Stimulated activated CD8-positive, alpha-beta memory T cell treated with anti-CD3 and anti-CD28 coated beads, Interleukin-2, amount 100 ng/mL, for 1 hour (primary cell): Measurements from ENCODE around the gene SPATA21.
"Not testable (repeated sequence)": the region's sequence is repeated elsewhere in the genome, so short reads cannot be mapped to it uniquely, and the experiment has no call there.

Source experiments
- DNase-seq, 2 donors: peaks; one replicate each; pipeline ENCODE4 v3.0.0-alpha.2; 2020; ENCODE audit warnings: low read depth in 2 of 2

SPATA21 gene, protein sequence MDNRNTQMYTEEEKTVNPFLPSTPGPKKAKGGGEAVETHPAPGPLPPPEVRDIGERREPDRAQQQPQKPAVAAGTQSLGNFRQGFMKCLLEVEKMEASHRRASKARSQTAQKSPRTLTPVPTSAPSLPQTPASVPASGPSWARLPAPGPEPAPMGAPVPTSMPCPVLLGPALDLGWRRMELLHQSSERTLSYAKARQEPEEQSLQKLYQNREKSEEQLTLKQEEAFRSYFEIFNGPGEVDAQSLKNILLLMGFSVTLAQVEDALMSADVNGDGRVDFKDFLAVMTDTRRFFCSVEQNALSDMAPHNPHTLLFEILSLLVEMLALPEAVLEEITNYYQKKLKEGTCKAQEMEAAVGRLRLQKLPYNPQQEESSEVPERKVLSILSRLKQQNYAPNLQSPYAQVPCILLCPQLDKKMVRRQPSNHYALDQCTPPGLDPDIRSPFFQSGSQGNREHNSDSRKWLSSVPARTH

DNA sequence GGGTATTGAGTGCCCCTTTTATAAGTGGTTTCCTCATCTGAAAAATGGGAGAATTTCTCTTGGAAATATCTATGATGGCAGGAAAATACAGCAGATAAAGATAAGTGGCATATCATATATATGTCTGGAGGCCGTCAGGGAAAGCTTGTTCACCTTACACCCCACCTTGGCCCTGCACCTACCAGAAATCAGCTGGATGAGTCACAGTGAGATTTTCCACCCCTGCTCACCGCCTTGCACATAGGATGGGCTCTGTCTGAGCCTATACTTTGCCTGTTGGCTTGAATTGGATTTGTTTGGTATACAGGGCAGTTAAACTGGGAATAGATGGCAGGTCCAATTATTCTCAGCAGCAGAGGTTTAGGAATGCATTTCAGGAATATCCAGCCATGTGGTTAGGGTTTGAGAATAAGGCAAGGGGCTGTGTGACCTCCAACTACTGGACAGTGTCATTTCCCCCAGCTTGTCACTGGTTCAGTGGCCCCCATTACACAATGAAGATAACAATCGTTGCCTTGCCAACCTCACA lies at the start of gene SPATA21:
Gene SPATA21, minus strand, starts transcription at position 479 of the 529 bp plus-strand sequence. CDS start 6,053 bp downstream, outside the sequence.
- DNase-seq: no peak

DNA sequence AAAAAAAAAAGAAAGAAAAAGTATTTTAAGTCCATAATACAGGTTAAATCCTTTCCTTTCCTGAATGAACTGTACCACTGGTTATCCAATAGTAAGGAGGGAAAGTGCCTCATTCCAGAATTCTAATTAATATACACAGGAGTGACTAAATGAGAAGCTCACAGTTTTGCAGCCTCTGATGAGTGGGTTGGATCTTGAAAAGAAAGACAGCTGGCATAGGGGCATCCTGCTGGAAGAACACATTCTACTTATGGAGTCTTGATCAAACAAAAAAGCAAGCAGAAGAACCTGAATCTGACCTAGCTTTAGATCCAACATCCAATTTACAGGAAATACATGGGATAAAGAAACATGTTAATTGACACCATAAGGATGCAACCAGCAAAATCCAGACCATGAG lies 49.8 kb upstream of the SPATA21 start:
- DNase-seq: not testable (repeated sequence)

DNA sequence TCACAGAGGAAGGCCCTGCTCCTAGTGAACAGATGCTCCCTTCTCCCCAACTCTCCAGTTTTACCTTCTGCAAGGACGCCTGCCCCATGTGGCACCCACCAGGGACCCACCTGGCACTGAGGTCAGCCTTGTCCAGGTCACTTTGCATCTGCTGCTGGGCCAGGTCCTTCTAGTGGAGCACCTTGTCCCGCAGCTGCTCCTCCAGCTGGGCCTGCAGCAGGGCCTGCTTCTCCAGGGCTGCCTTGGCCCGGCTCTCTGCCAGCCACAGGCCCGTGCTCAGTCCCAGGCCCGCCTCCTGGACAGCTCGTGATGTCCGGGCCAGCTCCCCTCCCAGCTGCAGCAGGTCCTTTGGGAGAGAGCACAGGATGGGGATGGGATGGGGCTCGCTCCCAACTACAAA lies 49.1 kb upstream of the SPATA21 start:
- not testable (repeated sequence) for DNase-seq

DNA sequence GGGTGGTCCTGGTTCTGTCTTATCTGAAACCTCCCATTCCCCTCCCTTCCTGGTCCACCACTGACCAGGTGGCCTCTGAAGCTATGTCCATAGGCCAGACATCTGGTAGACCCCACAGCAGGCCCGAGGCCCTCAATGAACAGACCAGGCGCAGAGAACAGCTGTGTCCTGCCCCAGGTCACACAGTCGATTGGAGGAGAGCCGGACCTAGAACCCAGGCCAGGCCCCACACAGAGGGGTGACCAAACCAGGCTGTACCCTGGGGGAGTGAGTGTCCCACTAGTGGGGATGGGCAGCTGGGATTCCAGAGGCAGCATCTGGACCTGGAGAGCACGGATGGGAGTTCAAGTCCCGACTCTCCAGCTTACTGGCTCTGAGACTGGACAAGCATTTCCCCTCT lies 47.7 kb upstream of the SPATA21 start:
- no peak for DNase-seq

DNA sequence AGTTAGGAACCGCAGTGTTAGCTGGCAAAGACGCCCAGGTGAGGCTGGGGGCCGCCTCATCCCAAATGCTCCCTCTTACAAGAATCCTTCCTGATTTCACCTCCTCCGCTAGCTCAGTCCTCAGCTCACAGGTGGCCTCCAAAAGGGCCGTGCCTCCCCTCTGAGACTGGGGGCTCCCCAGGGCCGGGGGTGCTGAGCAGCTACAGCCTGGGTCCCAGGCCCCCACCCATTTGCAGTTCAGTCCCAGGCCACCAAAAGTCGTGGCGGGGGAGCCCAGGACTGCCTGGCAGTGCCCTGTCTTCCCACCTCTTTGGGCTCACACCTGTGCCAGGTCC lies 47.2 kb upstream of the SPATA21 start:
- no peak for DNase-seq

DNA sequence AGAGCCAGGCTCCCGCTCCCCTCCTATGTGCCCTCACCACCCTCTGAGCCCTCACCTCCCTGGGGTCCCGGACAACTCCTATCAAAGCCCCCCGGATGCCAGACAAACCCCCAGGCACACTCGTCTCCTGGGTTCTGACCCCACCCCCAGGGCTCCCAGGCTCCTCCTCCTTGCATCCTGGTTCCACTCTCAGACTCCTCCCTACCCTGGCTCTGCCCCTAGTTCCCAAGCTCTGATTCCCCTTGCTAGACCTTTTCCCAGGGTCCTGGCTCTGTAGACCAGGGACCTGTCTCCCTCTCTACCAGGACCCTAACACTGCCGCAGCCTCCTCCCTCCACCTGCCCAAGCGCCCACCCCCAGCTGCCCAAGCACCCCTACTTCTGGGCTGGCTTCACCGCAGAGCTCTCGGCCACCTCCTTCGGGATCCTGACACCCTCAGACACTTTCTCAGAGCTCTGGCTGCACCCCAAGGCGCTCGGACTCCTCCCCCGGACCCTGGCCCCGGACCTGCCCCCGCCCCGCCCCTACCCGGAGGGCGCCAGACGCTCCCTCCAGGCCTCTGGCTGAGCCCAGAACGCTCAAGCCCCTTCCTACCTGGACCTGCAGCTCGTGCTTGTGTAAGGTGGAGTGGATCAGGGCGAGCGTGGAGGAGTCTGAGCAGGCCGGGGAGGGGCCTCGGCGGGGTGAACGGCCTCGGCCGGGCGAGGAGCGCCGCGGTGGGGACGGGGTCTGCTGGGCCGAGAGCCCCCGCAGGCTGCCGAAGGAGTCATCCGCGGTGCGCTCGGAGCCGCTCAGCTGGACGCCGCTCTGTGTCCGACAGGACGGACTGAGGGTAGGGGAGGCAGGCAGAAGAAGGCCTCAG lies 46.6 kb upstream of the SPATA21 start:
- not testable (repeated sequence) for DNase-seq

DNA sequence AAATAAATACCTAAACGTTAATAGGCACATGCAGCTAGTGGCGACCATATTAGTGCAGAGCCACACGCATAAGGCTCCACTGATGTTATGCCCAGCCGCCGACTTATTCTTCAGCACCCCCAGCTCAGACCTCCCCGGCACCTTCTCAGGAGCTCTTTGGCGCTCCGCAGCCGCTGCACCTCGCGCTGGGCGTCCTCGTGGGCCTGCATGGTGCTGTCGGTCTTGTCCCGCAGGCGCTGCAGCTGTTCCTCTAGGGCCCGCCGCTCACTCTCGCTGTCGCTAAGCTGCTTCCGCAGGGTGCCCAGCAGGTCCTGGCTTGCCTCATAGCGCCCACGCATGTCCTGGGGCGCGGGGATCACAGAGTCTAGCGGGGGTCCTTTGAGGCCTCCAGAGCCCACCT lies 45.9 kb upstream of the SPATA21 start:
- not testable (repeated sequence) for DNase-seq

DNA sequence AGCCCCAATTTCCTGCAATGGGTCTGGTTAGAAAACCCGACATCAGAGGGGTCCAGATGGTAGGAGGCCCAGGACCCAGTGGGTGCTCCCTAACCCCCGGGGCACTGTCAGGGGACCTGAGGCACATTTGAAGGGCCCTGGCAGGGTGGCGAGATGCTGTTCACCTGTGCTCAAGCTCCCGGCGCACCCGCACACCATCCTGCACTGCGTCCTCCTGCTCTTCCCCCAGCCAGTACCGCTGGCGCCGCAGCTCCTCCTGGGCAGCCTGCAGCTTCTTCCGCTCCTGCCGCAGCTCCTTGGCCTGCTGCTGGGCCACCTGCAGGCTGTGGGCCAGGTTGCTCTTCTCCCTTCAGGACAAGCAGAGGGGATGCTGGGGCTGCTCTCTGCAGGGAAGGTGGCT lies 40.9 kb upstream of the SPATA21 start:
- DNase-seq: no peak

DNA sequence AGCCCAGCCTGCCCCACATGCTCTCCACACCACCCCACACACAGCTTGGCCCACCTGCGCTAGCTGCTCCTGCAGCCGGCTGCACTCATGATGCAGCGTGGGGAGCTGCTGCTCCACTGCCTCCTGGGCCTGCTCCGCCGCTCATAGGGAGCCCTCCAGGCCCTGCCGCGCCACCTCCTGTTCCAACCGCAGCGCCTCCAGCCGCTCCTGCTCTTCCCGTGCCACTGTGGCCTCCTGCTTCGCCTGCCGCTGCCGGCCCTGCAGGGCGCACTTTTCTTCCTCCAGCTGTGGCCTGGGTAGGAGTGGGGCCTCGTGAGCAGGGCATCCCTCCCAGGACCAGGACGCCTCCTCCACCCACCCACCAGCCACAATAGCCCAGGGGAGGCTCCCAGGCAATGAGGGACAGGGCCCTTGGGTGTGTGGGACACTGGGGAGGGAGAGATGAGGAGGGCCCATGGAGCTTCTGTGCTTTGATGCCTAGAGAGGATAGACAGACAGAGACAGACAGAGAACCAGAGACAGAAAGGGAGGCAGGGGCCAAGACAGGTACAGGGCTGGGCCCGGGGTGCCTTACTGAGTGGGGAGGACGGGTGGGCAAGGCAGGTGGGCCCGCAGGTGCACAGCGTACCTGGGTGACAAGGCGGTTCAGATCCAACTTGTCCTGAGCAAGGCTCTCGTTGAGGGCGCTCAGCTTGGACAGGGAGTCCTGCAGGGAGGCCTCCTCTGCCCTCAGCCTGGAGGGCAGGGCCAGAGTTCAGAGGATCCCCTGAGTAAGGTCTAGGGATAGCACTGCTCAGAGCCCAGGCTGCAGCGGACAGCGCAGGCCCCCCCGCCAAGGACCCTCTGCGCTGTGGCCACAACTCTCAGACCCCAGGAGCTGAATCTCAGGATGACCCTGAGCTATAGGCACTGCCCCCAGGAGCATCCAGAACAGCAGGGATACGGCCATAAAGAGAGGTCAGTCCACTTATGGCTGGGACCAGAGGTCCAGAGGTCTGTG lies 38.8 kb upstream of the SPATA21 start:
- not testable (repeated sequence) for DNase-seq

DNA sequence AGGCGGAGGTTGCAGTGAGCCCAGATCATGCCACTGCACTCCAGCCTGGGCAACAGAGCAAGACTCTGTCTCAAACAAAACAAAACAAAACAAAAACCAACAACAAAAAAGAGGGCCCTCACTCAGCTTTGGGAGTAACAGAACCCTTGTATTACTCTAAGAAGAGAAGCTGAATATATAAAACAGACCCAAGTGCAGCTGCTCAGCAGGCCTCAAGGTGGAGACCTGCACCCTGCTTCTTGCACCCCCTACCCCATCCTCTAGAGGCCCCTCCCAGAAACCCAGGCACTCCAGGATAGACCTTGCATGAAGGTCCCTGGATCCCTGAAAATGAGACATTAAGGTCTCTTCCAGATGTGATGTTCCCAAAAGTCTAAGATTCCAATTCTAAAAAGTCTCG lies 37.7 kb upstream of the SPATA21 start:
- not testable (repeated sequence) for DNase-seq

DNA sequence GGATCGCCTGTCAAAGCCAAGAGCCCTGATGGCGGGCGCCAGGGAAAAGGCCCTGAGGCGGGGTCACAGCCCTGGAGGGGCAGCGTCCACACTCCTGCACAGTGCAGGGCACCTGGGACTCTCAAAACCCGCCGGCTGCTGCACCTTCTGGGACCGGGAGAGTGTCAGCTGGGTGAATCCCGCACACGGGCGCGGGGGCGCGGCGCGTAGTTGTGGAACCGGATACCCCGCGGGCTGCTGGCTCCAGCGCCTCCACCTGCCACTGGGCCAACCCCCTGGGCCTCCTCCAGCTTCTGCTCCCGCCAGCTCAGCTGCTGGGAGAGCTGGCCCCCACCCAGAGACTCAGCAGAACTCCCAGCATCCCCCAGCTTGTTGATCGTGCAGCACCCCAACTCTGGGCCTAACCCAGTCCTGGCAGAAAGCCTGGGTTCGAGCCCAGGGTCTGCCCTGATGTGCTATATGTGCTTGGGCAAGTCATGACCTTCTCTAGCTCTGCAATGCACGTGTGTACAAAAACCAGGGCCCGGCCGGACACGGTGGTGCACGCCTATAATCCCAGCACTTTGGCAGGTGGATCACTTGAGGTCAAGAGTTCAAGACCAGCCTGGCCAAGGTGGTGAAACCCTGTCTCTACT lies 37.1 kb upstream of the SPATA21 start:
- no peak for DNase-seq

DNA sequence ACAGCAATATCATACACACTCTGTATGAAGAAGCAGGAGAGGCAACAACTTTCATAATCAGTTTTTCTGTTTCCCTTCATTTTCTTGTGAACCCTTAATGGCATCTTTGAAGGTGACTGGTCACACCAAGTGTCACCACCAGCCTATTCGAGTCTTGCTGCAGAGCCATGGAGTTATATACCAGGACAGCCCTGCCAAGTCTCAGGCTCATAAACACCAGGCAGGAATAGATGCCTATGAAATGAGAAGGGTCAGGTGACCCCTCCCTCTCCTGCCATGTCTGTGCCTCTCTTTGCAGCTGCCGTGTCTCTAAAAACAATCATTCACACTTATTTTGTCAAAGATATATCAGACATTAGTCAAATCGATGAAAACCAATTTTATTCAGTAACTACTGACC lies 31.3 kb upstream of the SPATA21 start:
- DNase-seq: no peak

DNA sequence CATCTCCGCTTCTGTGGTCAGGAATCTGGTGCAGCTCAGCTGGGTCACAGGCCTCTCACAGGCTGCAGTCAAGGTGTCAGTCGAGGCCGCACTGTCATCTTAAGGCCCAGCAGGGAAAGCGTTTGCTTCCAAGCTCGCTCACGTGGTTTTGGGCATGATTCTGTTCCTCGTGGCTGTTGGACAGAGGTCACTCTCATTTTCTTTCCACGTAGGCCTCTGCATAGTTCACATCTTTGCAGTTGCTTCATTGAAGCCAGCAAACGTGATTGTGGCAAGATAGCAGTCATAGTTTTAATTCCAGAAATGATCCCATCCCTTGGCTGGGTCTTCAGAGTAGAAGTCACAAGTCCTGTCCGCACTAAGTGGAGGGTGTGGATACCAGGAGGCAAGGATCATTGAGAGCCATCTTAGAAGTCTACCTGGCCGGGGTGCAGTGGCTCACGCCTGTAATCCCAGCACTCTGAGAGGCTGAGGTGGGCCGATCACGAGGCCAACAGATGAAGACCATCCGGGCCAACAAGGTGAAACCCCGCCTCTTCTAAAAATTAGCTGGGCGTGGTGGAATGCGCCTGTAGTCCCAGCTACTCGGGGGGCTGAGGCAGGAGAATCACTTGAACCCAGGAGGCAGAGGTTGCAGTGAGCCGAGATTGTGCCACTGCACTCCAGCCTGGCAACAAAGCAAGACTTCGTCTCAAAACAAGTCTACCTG lies 27.8 kb upstream of the SPATA21 start:
- DNase-seq: no peak

DNA sequence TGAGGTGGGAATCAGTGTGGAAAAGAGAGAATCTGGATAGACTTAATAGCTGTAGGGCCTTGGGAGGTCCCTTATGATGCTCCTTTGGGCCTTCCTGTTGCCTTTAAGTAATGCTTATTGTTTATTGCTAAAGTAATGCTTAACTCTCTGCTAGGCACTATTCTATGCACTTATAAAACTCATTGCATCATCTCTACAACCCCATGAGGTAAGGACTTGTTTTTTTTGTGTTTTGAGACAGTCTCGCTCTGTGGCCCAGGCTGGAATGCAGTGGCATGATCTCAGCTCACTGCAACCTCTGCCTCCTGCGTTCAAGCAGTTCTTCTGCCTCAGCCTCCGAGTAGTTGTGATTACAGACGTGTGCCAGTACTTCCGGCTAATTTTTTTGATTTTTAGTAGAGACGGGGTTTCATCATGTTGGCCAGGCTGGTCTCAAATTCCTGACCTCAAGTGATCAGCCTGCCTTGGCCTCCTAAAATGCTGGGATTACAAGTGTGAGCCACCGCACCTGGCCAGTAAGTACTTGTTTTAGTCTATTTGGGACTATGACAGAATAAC lies 25.6 kb upstream of the SPATA21 start:
- no peak for DNase-seq

DNA sequence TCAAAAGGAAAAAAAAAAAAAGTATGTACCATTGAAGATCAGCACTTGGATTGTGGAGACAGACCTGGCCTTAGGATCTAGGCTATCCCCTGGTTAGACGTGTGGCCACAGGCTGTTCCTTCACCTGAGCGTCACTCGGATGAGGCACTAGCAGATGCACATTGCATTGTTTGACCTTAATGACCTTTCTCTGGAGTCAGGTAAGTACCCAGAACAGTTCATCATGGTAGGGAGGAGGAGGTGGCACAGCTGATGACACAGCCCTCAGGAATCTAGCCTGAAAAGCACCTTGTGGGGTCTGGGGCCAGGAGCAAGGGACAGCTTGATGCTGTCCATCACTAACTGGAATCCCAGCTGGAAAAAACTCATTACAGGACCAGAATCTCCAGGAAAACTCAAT lies 24.5 kb upstream of the SPATA21 start:
- no peak for DNase-seq

DNA sequence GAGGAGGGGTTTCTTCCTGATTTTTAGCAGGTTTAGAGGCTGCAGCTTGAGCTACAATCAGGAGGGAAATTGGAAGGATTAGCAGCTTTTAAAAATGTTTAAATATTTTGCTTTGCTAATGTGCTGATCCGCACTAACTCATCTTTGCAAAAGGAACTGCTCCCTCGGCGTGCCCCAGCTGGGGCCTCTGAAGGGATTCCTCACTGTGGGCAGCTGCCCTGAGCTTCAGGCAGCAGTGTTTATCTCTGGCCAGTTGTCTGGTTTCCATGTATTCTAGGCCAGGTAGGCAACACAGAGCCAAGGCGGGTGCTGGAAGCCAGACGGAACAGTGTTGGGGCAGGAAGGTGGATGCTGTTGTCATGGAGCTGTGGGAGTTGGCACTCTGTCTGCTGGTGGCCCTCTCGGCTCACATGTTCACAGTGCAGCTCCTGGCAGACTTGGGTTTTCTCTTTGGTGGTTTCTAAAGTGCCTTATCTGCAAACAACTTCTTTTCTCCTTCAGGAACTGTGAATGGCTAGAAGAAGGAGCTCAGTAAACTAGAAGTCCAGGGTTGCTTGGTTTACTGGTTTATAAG lies 22.2 kb upstream of the SPATA21 start:
- DNase-seq: no peak

DNA sequence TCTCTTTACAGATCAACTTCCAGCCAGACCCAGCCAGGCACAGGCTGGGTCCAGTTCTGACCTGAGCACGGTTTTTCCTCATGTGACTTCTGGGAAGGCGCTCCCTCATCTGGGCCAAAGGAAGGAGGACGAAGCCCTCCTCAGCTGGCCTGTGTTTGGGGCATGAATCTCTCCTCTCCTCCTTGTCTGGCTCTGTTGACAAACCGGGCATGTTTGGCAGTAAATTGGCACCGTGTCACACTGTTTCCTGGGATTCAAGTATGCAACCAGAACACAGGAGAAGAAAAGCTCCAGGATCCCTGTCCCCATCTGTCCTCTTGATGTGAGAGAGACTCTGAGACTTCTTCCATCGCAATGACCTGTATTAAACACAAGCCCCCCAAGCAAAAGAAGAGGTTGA lies 21.6 kb upstream of the SPATA21 start:
- no peak for DNase-seq

DNA sequence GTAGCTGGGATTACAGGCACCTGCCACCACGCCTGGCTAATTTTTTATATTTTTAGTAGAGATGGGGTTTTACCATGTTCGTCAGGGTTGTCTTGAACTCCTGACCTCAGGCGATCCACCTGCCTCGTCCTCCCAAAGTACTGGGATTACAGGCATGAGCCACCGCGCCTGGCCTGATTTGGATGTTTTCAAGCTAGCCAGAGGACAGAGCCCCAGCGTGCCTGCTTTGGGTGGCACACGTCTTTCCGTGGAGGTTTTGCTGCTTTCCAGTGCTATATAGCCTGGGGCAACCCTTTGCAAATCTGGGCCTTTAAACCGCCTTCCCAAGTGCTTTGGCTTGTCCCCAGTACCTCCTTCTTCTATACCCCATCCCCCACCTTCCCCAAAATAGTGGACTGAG lies 18.9 kb upstream of the SPATA21 start:
- not testable (repeated sequence) for DNase-seq

DNA sequence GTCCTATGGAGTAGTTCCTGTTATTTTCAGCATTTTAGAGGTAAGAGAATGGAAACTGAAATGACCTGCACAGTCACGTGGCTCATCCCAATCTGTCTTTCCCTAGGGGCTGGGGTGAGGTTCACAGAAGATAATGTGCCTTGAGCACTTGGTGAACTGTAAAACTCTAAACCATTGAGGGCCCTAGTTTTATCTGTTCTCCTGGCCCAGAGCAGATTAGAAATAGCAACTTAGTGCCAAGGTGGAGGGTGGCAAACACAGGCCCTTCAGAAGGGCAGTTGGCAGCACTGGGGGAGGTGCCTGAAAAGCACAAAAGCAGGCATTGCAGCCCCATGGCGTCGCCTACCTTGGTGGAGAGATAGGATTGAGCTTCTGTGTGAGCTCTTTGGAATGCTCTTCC lies 17.7 kb upstream of the SPATA21 start:
- DNase-seq: not testable (repeated sequence)
